HL-60 (cell line): ENCODE data around the gene THAP12.
"Not testable (repeated sequence)": the region's sequence is repeated elsewhere in the genome, so short reads cannot be mapped to it uniquely, and the experiment has no call there.

Source experiments
- DNase-seq, 2 experiments: peaks; one replicate each; pipeline ENCODE4 v3.0.0-alpha.2; 2010 to 2020; ENCODE audit warnings: low read depth in 1 of 2, low spot score in 1 of 2
- H3K27ac ChIP-seq: fragments of 250-450 bp; sonication (Bioruptor Pico); replicated peaks from 2 replicates; pipeline ENCODE4 v1.5.1; 2020; ENCODE audit warnings: mild to moderate bottlenecking, moderate library complexity
- H3K27me3 ChIP-seq: fragments of 250-450 bp; sonication (Bioruptor Pico); 2 replicates; pipeline ENCODE4 v1.5.1; 2021; ENCODE audit warnings: mild to moderate bottlenecking, moderate library complexity; ENCODE audit not compliant: insufficient read depth, poor library complexity, severe bottlenecking
- H3K4me3 ChIP-seq: replicated peaks from 2 replicates; pipeline ENCODE4 v1.5.1; 2011; ENCODE audit warnings: mild to moderate bottlenecking, control low read depth, low read length; ENCODE audit not compliant: insufficient read depth
- GABPA ChIP-seq: IDR thresholded peaks from 2 replicates; pipeline ENCODE4 v1.6.1; 2012; ENCODE audit warnings: low read depth
- POLR2AphosphoS5 ChIP-seq: IDR thresholded peaks from 2 replicates; pipeline ENCODE4 v1.6.1; 2012; ENCODE audit warnings: low read depth
- SPI1 ChIP-seq: IDR thresholded peaks from 2 replicates; pipeline ENCODE4 v1.6.1; 2012; ENCODE audit warnings: low read depth, mild to moderate bottlenecking, borderline replicate concordance
- TF ChIP-seq, protein P1 (sequence below): IDR thresholded peaks from one replicate; pipeline ENCODE4 v1.5.1; 2011; ENCODE audit warnings: low read length, control low read depth, inconsistent platforms; ENCODE audit not compliant: insufficient read depth
- TF ChIP-seq, protein P2 (sequence below): IDR thresholded peaks from 2 replicates; pipeline ENCODE4 v1.6.1; 2012; ENCODE audit warnings: low read depth; ENCODE audit not compliant: insufficient replicate concordance

Gene THAP12

DNA sequence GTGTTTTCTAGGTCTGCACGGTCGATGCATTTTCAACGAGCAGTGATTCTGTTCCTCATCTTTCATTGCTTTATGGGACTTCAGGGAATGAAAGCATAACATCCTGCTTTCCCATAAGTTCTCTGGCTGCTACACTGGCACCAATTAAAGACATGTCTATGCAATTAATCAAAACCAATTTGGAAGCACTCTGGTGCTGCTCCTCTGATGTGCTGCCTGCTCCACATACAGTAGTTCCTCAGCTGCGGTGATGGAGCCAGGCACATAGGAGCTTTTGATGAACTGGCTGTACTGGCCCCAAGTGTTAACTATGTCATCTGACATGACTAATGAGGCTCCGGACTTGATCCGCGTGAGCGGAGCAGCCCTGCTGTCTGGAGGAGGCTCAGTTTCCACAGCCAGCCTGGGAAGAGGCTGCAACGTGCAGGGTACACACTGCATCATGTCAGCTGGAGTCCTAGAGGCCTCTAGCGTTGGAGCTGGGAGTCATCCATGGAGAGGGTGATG is 30.0 kb upstream of the THAP12 start:
- TF ChIP-seq GABPA (no peak), SPI1 (no peak), POLR2AphosphoS5 (no peak)
- TF ChIP-seq, protein P1, sequence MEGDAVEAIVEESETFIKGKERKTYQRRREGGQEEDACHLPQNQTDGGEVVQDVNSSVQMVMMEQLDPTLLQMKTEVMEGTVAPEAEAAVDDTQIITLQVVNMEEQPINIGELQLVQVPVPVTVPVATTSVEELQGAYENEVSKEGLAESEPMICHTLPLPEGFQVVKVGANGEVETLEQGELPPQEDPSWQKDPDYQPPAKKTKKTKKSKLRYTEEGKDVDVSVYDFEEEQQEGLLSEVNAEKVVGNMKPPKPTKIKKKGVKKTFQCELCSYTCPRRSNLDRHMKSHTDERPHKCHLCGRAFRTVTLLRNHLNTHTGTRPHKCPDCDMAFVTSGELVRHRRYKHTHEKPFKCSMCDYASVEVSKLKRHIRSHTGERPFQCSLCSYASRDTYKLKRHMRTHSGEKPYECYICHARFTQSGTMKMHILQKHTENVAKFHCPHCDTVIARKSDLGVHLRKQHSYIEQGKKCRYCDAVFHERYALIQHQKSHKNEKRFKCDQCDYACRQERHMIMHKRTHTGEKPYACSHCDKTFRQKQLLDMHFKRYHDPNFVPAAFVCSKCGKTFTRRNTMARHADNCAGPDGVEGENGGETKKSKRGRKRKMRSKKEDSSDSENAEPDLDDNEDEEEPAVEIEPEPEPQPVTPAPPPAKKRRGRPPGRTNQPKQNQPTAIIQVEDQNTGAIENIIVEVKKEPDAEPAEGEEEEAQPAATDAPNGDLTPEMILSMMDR: no peak
- TF ChIP-seq, protein P2, sequence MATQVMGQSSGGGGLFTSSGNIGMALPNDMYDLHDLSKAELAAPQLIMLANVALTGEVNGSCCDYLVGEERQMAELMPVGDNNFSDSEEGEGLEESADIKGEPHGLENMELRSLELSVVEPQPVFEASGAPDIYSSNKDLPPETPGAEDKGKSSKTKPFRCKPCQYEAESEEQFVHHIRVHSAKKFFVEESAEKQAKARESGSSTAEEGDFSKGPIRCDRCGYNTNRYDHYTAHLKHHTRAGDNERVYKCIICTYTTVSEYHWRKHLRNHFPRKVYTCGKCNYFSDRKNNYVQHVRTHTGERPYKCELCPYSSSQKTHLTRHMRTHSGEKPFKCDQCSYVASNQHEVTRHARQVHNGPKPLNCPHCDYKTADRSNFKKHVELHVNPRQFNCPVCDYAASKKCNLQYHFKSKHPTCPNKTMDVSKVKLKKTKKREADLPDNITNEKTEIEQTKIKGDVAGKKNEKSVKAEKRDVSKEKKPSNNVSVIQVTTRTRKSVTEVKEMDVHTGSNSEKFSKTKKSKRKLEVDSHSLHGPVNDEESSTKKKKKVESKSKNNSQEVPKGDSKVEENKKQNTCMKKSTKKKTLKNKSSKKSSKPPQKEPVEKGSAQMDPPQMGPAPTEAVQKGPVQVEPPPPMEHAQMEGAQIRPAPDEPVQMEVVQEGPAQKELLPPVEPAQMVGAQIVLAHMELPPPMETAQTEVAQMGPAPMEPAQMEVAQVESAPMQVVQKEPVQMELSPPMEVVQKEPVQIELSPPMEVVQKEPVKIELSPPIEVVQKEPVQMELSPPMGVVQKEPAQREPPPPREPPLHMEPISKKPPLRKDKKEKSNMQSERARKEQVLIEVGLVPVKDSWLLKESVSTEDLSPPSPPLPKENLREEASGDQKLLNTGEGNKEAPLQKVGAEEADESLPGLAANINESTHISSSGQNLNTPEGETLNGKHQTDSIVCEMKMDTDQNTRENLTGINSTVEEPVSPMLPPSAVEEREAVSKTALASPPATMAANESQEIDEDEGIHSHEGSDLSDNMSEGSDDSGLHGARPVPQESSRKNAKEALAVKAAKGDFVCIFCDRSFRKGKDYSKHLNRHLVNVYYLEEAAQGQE: no peak
- Histone ChIP-seq H3K27me3 (no peaks in the 10 kb centered on the region), H3K4me3 (no peak overlapping the region), H3K27ac (no peak overlapping the region)
- DNase-seq: no peak

DNA sequence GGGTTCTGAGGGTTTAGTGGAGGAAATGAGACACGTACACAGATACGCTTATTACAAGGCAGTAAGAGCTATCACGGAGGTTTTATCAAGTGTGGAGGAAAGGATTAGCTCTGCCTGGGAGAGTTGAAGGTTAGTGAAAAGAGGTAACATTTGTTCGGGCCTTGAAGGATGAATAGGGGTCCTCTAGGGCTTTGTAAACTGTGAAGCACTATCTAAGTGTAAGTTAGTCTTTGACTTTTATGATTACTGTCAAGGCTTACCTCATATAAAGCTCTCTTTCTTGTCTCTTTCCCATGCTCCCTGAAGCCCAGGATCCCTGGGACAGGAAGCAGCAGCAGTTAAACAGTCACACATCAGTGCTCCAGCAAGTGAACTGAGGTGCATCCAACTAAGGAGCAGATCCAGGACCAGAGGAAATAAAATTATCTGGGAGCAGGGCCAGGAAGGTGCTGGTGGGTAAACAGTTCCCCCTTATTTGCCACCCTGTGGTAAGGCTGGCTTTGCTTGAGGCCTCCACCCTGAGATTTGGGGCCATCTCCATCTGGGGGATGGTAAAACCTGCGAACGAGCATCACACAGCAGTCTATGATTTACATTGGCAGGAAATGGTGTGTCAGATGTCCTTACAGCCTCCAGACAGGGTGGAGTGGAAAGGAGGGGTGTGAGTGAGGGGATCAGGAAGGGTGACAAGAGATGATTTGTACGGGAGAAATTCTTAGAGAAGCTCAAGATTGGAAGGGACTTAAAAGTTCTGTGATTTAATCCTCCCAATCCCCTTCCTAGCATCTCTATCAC is 27.4 kb upstream of the THAP12 start:
- Histone ChIP-seq H3K27ac (no peak overlapping the region), H3K27me3 (no peaks in the 10 kb centered on the region), H3K4me3 (no peak overlapping the region)
- no peak for DNase-seq
- TF ChIP-seq, protein P2: no peak
- no peak for TF ChIP-seq POLR2AphosphoS5
- no peak for TF ChIP-seq GABPA

DNA sequence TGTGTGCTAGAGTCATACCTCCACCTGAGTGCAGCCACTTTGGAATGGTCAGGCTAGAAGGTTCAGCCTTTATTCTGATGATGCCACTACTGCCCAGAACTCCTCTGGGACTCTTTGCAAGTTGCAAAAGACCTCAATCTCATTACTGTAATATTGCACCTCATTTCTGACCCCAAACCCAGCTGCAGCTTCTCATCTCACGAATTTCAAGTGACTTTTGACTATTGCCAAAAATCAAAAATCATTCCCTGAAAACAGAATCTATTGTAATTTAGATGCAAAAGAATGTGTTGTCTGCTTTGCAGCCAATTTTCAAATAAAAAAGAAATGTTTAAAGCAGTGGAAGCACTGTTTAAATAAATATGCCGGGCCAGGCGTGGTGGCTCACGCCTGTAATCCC is 25.4 kb upstream of the THAP12 start:
- TF ChIP-seq, protein P1: no peak
- no peak for TF ChIP-seq GABPA
- TF ChIP-seq SPI1: no peak
- TF ChIP-seq, protein P2: no peak
- no peak for TF ChIP-seq POLR2AphosphoS5
- Histone ChIP-seq H3K4me3 (no peak overlapping the region), H3K27me3 (no peaks in the 10 kb centered on the region), H3K27ac (no peak overlapping the region)
- no peak for DNase-seq

DNA sequence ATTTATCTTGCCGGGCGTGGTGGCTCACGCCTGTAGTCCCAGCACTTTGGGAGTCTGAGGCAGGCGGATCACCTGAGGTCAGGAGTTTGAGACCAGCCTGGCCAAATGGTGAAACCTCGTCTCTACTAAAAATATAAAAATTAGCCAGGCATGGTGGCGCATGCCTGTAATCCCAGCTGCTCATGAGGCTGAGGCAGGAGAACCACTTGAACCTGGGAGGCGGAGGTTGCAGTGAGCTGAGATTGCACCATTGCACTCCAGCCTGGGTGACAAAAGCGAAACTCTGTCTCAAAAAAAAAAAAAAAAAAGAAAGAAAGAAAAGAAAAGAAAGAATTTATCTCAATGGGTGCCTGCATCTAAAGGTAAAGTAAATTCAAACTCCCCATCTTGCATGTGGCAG is 20.6 kb upstream of the THAP12 start:
- not testable (repeated sequence) for H3K4me3 ChIP-seq, H3K27me3 ChIP-seq, DNase-seq, H3K27ac ChIP-seq
